Heart right ventricle (tissue), 16 donors: Measurements from ENCODE around the gene FCRLA. TPM values are rescaled to one million over a fixed set of nuclear protein-coding genes. Genes with fewer than 3 reads are reported as not detected.

Experiments
- ATAC-seq, 8 donors: fragments of 200-7000 bp; cut with Tn5 transposase; one replicate each; pipeline ENCODE4 v1.9.1; 2020; ENCODE audit warnings: mild to moderate bottlenecking in 8 of 8, moderate library complexity in 8 of 8, moderate number of reproducible peaks in 1 of 8
- DNase-seq, 2 donors: peaks; one replicate each; pipeline ENCODE4 v3.0.0-alpha.2; 2020
- H3K27ac ChIP-seq, 10 donors: fragments of 200-600 bp; sonication (generic) in 2 of 10; one replicate each; pipeline versions ENCODE4 v1.5.0 to v1.8.0; 2020 to 2022; ENCODE audit warnings: mild to moderate bottlenecking in 3 of 10
- H3K27me3 ChIP-seq, 7 donors: fragments of 200-600 bp; one replicate each; pipeline ENCODE4 v1.8.0; 2021 to 2022; ENCODE audit warnings: mild to moderate bottlenecking in 2 of 7
- H3K36me3 ChIP-seq, 9 donors: fragments of 200-600 bp; sonication (generic) in 1 of 9; one replicate each; pipeline versions ENCODE4 v1.5.0 to v1.8.0; 2020 to 2022; ENCODE audit warnings: mild to moderate bottlenecking in 2 of 9
- H3K4me1 ChIP-seq, 9 donors: fragments of 200-600 bp; sonication (generic) in 1 of 9; one replicate each; pipeline versions ENCODE4 v1.5.0 to v1.8.0; 2020 to 2022; ENCODE audit warnings: mild to moderate bottlenecking in 4 of 9
- H3K4me3 ChIP-seq, 10 donors: fragments of 200-600 bp; sonication (generic) in 2 of 10; one replicate each; pipeline versions ENCODE4 v1.5.0 to v1.8.0; 2020 to 2022; ENCODE audit warnings: mild to moderate bottlenecking in 7 of 10, moderate library complexity in 2 of 10
- H3K9me3 ChIP-seq, 11 donors: fragments of 200-600 bp in 10 of 11; sonication (generic) in 2 of 11; one replicate each; pipeline versions ENCODE4 v1.5.0 to v1.8.0; 2013 to 2022; ENCODE audit warnings: mild to moderate bottlenecking in 2 of 11, control low read depth in 1 of 11, moderate library complexity in 1 of 11
- CTCF ChIP-seq, 9 donors: fragments of 200-600 bp; sonication (generic) in 2 of 9; IDR thresholded peaks; one replicate each; pipeline versions ENCODE4 v1.5.0 to v1.8.0; 2021 to 2022; ENCODE audit warnings: antibody characterized with exemption in 9 of 9, mild to moderate bottlenecking in 5 of 9, moderate library complexity in 1 of 9
- WGBS, 2 donors: extraction: QIAGEN DNeasy Blood & Tissue Kit; methylation state at CpG; one replicate each; pipeline ENCODE4 v1.1.7; 2013; ENCODE audit warnings: inconsistent platforms in 1 of 2; 5-methylcytosine and 5-hydroxymethylcytosine counted together
- intact Hi-C, 10 donors: fragments of 100-400 bp; cut with DNase I; formaldehyde crosslinking; loops; one replicate each; pipeline versions ENCODE4 v1.11.1 to v1.14.2; 2022
- polyA plus RNA-seq, 2 donors: library from polyadenylated mRNA; stranded (reverse); fragments of 200-250 nt; gene quantifications; one replicate each; pipeline ENCODE4 v1.2.3, GENCODE V29; 2013
- total RNA-seq, 10 donors: library from RNA; stranded (reverse); fragmentation: NEBNext Ultra II Directional in 3 of 10; extraction: Animal tissue kit (Norgen Biotek cat#: 25700) in 3 of 10; gene quantifications; one replicate each; pipeline versions ENCODE4 v1.2.1 to v1.2.4, GENCODE V29; 2021 to 2023
- donor health status: Arrhythmogenic right ventricular cardiomyopathy.
- donor health status: ischemic (EF 13 %, LVEDD 7.1; RV severe dilation, severe dysfunction).
- donor health status: healthy with polysubstance abuse.
- donor health status: DM: no; HTN: yes; CAD: no.
- donor health status: DM: no; HTN: no; CAD: no.
- donor health status: ischemic (EF 25% LVEDD 6.9; RV normal size, moderate dysfunction).
- donor health status: ischemic (EF 25% LVEDD 5.7; RV mildly dilated, moderate dysfunction).
- donor health status: healthy.
- donor health status: DM: yes; HTN: yes; CAD: no.
- donor health status: Ischemic cardiomyopathy.
- donor health status: ischemic (EF 35%, LVEDD 5.7; RV mildly dilated, moderate dysfunction).
- donor health status: nonischemic (EF 11% LVEDD 7.7; RV severe dilation, severe dysfunction).
- donor health status: DM: yes; HTN: yes; CAD: no.
- donor health status: PGD.
- donor health status: ischemic (EF 29% LVEDD 5.4; RV normal size, mild dysfunction).
- donor health status: nonischemic (EF 23%, LVEDD 6.1; RV moderate dilation, normal function).

Gene FCRLA
- total and polyA plus RNA-seq, 12 donors = 0.13 to 1.00 (median 0.27) TPM; not detected in 6

- peaks cover 4 to 34% (median 14%) of the 10 kb centered on the region in 9 donors for H3K4me1 ChIP-seq
- TF ChIP-seq CTCF (IDR thresholded peaks at IDR 0.05) = no peak
- DNase-seq (no peak), ATAC-seq (no peak)
- 59 to 69% methylated on average over 6 of the region's 6 CpGs for WGBS, 2 donors
- H3K27ac ChIP-seq = no peak overlapping the region
- intact Hi-C loops = loop anchor here in 9 of 10 donors (10.0 kb wide), 5 partner anchors 103 to 353 kb away; no protein-coding TSS in a partner anchor
- H3K9me3 ChIP-seq = no peaks in the 10 kb centered on the region
- peaks cover 0 to 19% (median 9%) of the 10 kb centered on the region in 9 donors for H3K36me3 ChIP-seq
- peaks cover 0 to 13% (median 0%) of the 10 kb centered on the region in 7 donors for H3K27me3 ChIP-seq
- H3K4me3 ChIP-seq = no peak overlapping the region
Observed at GRCh38 chr1:161747801-161748200, 40.8 kb downstream of the FCRLA start.

- intact Hi-C loops = loop anchor here in 9 of 10 donors (5.0 to 10.0 kb wide), 6 partner anchors 105 to 702 kb away; partner anchors contain the start of gene USF1 (in 1 of the 9)
- H3K27me3 ChIP-seq = peaks cover 0 to 13% (median 0%) of the 10 kb centered on the region in 7 donors
Observed at GRCh38 chr1:161749509-161750407, 42.7 kb downstream of the FCRLA start, which contains the start of gene DUSP12. DUSP12 (plus strand) TSS chr1:161749786; CDS start chr1:161749802, 16 bp downstream.

GRCh38 chr1:161763522-161764098 lies 56.6 kb downstream of the FCRLA start:
- no peaks in the 10 kb centered on the region for H3K27me3 ChIP-seq
- intact Hi-C loops = no loop called here
- H3K4me3 ChIP-seq = no peak overlapping the region
- H3K36me3 ChIP-seq = peaks cover 0 to 18% (median 8%) of the 10 kb centered on the region in 9 donors
- DNase-seq (no peak), ATAC-seq (no peak)
- TF ChIP-seq CTCF (IDR thresholded peaks at IDR 0.05) = peak in 7 of 9 donors; percentile 21 to 56 (median 34)
- H3K9me3 ChIP-seq = no peaks in the 10 kb centered on the region
- peaks cover 0 to 34% (median 19%) of the 10 kb centered on the region in 9 donors for H3K4me1 ChIP-seq
- H3K27ac ChIP-seq = no peak overlapping the region
- 71 to 75% methylated on average over 7 of the region's 7 CpGs for whole genome bisulfite sequencing, 2 donors

More at GRCh38 chr1:161749509-161750407, 42.7 kb downstream of the FCRLA start, which contains the start of gene DUSP12:
- Histone ChIP-seq H3K27ac (peak within 1 kb of the TSS; percentile 70 to 95 (median 89)), H3K4me3 (peak within 1 kb of the TSS; percentile 60 to 98 (median 88)), H3K36me3 (peaks cover 0 to 38% (median 26%) of the 10 kb centered on the region in 9 donors), H3K9me3 (no peaks in the 10 kb centered on the region), H3K4me1 (peaks cover 4 to 27% (median 14%) of the 10 kb centered on the region in 9 donors)
- peak; percentile 92 to 96 for DNase-seq
- WGBS, 2 donors = 0 to 1% methylated on average over 65 of the region's 65 CpGs
- TF ChIP-seq CTCF (IDR thresholded peaks at IDR 0.05) = peak in 4 of 9 donors; percentile 27 to 48 (median 40)
- peak; percentile 99 to 100 (median 100) for ATAC-seq

Other genes with a start within 250 kb of the FCRLA start
- 10 to 100 TPM in 5 of 10 donors, 1 to 10 TPM in 5; 4.2 to 66.0 (median 9.9) TPM for gene FCGR2A, start 201.8 kb upstream of the FCRLA start, total RNA-seq
- gene FCGR2A, start 201.8 kb upstream of the FCRLA start, polyA plus RNA-seq = 10 to 100 TPM; 11.3 to 16.4 TPM
- 1 to 10 TPM in 4 of 10 donors, under 1 TPM in 6; 0.13 to 5.6 (median 0.58) TPM for gene HSPA6, start 182.7 kb upstream of the FCRLA start, total RNA-seq
- 1 to 10 TPM in 1 of 2 donors, under 1 TPM in 1; 0.73 to 1.7 TPM for gene HSPA6, start 182.7 kb upstream of the FCRLA start, polyA plus RNA-seq
- gene FCGR3A, start 157.4 kb upstream of the FCRLA start, total RNA-seq = 100 to 1,000 TPM in 1 of 10 donors, 10 to 100 TPM in 3, 1 to 10 TPM in 6; 1.9 to 120 (median 6.2) TPM
- gene FCGR3A, start 157.4 kb upstream of the FCRLA start, polyA plus RNA-seq = 10 to 100 TPM in 1 of 2 donors, 1 to 10 TPM in 1; 5.6 to 10.7 TPM
- 1 to 10 TPM; 1.2 to 8.7 (median 1.9) TPM for gene FCGR3B, start 76.1 kb upstream of the FCRLA start, total RNA-seq
- gene FCGR3B, start 76.1 kb upstream of the FCRLA start, polyA plus RNA-seq = under 1 TPM; 0.22 TPM
- 10 to 100 TPM in 2 of 10 donors, 1 to 10 TPM in 8; 1.7 to 40.9 (median 6.7) TPM for gene FCGR2B, start 44.1 kb upstream of the FCRLA start, total RNA-seq
- 1 to 10 TPM; 3.7 to 4.3 TPM for gene FCGR2B, start 44.1 kb upstream of the FCRLA start, polyA plus RNA-seq
- under 1 TPM; 0.11 to 0.88 (median 0.32) TPM for gene FCRLB, start 14.3 kb downstream of the FCRLA start, total RNA-seq
- gene FCRLB, start 14.3 kb downstream of the FCRLA start, polyA plus RNA-seq = under 1 TPM; 0.22 to 0.58 TPM
- gene DUSP12, start 42.6 kb downstream of the FCRLA start, total RNA-seq = 10 to 100 TPM in 1 of 10 donors, 1 to 10 TPM in 9; 3.5 to 10.2 (median 6.6) TPM
- gene DUSP12, start 42.6 kb downstream of the FCRLA start, polyA plus RNA-seq = 10 to 100 TPM; 11.0 to 15.3 TPM
- 10 to 100 TPM; 13.4 to 20.9 (median 16.0) TPM for gene ATF6, start 59.1 kb downstream of the FCRLA start, total RNA-seq
- 1 to 10 TPM; 2.6 to 9.4 TPM for gene ATF6, start 59.1 kb downstream of the FCRLA start, polyA plus RNA-seq